Stomach (tissue), 4 donors: ENCODE data around the gene ENAH.

Source experiments
- POLR2A ChIP-seq, 4 donors: fragments of 450-650 bp; IDR thresholded peaks; one replicate each; pipeline ENCODE4 v1.6.1; 2016; ENCODE audit warnings: antibody characterized with exemption in 4 of 4, control low read depth in 2 of 4, mild to moderate bottlenecking in 1 of 4, moderate library complexity in 1 of 4
- TF ChIP-seq, protein P1 (sequence below), 7 experiments: fragments of 450-650 bp in 4 of 7; fragments of 200-600 bp in 3 of 7; sonication (generic) in 3 of 7; IDR thresholded peaks; one replicate each; pipeline ENCODE4 v1.5.1; 2016 to 2019; ENCODE audit warnings: antibody characterized with exemption in 7 of 7, control low read depth in 2 of 7, mild to moderate bottlenecking in 1 of 7

DNA sequence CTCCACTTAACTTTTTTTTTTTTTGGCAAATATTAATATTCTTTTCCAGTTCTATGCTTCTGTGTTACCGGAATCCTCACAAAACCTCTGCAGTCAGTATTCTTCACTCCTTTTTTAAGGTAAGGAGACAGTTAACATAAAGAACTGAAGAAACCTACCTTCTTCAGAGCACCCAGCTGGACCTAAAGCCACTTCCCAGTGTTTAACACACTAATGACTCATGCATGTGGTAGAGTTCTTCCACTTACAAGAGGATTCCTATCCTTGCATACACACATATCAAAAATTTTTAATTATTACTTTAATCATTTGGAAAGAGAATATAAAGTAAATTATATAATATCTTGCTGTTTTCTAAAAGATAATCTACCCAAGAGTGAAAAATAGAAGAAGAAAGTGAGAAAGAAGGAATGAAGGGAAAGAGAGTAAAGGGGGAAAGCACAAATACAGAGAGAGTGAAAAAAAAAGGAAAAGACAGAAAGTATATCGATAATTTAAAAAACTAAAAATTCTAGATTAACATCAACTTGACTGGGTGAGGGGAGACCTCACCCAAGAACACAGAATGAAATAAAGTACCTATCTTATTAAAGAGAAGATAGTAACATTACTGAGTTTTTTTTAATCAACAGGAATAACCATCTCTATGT lies 54.9 kb downstream of the ENAH start:
- no peak for TF ChIP-seq POLR2A (IDR thresholded peaks at IDR 0.05)
- TF ChIP-seq, protein P1, sequence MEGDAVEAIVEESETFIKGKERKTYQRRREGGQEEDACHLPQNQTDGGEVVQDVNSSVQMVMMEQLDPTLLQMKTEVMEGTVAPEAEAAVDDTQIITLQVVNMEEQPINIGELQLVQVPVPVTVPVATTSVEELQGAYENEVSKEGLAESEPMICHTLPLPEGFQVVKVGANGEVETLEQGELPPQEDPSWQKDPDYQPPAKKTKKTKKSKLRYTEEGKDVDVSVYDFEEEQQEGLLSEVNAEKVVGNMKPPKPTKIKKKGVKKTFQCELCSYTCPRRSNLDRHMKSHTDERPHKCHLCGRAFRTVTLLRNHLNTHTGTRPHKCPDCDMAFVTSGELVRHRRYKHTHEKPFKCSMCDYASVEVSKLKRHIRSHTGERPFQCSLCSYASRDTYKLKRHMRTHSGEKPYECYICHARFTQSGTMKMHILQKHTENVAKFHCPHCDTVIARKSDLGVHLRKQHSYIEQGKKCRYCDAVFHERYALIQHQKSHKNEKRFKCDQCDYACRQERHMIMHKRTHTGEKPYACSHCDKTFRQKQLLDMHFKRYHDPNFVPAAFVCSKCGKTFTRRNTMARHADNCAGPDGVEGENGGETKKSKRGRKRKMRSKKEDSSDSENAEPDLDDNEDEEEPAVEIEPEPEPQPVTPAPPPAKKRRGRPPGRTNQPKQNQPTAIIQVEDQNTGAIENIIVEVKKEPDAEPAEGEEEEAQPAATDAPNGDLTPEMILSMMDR (IDR thresholded peaks at IDR 0.05), result no peak
